HG02943 (cell line): ENCODE results near the gene SAA1.

ENCODE experiments used
- ATAC-seq: cut with Tn5 transposase; IDR thresholded peaks from one replicate; pipeline ENCODE4 v1.9.1; 2021; ENCODE audit warnings: mild to moderate bottlenecking, low read depth, moderate library complexity; ENCODE audit not compliant: unreplicated experiment

Gene SAA1

GRCh38 chr11:18307461-18308139, 41.5 kb downstream of the SAA1 start:
- ATAC-seq, result no peak

- ATAC-seq, result no peak
Observed at GRCh38 chr11:18308242-18308641, 42.2 kb downstream of the SAA1 start.

GRCh38 chr11:18309691-18310090, 43.6 kb downstream of the SAA1 start:
- no peak for ATAC-seq

GRCh38 chr11:18310800-18311340, 44.8 kb downstream of the SAA1 start:
- ATAC-seq, result no peak

GRCh38 chr11:18312012-18312411, 45.9 kb downstream of the SAA1 start:
- no peak for ATAC-seq

GRCh38 chr11:18312663-18313420, 46.8 kb downstream of the SAA1 start:
- no peak for ATAC-seq

- no peak for ATAC-seq
Observed at GRCh38 chr11:18313965-18314763, 48.1 kb downstream of the SAA1 start.

- no peak for ATAC-seq
Observed at GRCh38 chr11:18314784-18315523, 48.9 kb downstream of the SAA1 start.

GRCh38 chr11:18315893-18316292, 49.8 kb downstream of the SAA1 start:
- ATAC-seq, result no peak

GRCh38 chr11:18317551-18317950, 51.5 kb downstream of the SAA1 start:
- no peak for ATAC-seq
